ENCODE measurements around the gene CEP78.
A peak's percentile ranks its signal among the peaks of the same experiment; 100 is the strongest.

The CEP78 gene

DNA sequence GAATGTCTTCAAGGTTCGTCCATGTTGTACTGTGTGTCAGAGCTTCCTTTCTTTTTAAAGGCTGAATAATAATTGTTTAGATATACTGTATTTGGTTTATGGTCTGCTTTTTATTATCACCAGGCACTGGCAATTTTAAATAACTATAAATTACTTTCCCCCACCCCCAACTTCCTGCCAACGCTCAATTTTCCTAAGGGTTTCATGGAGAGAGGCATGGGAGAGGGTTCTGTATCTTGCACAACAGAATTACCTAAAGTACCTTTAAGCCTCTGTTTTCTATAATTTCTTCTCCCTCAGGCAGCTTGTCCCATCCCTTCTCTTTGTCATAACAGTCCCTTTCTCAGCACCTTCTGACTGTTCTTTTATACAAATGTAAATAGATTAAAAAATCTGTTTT, 71.5 kb downstream of the CEP78 start:
- DNase-seq (ENCODE audit: low spot score): no peak

GRCh38 chr9:78309066-78309465, 73.2 kb downstream of the CEP78 start:
- no peak for DNase-seq (ENCODE audit: low spot score)

GRCh38 chr9:78311075-78311474, 75.2 kb downstream of the CEP78 start:
- DNase-seq (ENCODE audit: low spot score): no peak

DNA sequence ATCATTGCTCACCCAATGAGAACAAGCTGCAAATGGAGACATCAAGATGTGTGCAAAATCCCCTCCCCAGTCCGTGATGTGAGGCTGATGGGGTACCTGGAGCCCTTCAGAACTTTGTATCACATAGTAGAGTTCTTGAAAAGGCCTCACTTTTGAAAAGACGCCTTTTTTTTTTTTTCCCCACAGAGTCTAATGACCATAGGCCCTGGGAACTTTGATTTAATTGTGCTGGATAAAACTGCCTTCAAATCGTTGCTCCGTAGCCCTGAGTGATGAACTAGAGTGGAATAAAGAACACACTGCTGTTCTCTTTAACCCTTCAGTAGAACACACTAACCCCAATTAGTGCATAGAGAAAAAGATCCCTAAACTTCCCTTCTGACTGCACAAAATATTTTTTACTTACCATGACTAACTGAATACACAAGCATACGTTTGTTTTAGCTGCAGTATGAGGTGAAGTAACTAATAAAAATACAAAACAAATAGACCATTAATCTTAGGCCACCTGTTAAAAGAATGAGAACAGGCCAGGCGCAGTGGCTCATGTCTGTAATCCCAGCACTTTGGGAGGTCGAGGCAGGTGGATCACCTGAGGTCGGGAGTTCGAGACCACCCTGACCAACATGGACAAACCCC, 76.1 kb downstream of the CEP78 start:
- DNase-seq (ENCODE audit: low spot score): no peak

GRCh38 chr9:78314550-78314949, 78.7 kb downstream of the CEP78 start:
- no peak for DNase-seq (ENCODE audit: low spot score)

DNA sequence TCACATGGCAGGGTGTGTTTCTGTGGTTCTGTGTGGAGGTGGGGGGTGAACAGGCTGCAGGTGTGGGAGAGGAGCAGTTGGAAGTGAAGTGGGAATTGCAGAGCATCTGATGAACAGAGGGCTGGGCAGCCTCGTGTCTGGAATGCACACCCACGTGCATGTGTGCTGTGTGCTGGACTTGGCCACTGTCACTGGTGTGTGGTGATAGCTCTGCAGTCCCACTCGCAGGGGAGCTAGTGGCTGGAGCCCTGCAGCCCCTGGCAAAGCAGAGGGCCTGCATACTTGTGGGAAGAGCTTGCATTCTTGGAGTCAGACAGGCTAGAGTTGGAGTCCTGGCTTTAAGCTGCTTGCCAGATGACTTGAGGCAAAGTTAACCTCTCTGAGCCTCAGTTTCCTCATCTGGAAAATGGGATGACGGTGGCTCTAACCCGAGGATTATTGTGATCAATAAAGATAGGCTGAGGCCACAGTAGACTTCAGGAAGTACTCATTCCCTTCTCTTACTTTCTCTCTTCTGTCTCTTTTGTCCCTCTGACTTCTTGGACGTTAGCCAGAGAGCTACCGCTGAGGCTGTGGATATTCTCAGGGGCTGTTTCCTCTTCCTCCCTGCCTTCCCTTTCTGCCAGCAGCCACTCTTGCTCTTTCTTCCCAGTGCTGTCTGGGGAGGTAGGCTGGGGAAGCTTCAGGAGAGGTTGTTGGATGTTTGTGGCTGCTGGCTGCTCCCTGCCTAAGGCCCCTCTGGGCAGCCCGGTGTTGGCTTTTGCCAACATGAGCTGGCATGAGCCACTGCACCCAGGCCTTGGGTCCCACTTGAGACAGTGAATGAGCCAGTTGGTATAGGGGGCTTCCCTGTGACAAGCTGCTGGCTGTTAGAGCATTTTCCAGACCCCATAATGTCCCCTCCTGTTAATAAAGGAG, 79.3 kb downstream of the CEP78 start:
- DNase-seq (ENCODE audit: low spot score): no peak

DNA sequence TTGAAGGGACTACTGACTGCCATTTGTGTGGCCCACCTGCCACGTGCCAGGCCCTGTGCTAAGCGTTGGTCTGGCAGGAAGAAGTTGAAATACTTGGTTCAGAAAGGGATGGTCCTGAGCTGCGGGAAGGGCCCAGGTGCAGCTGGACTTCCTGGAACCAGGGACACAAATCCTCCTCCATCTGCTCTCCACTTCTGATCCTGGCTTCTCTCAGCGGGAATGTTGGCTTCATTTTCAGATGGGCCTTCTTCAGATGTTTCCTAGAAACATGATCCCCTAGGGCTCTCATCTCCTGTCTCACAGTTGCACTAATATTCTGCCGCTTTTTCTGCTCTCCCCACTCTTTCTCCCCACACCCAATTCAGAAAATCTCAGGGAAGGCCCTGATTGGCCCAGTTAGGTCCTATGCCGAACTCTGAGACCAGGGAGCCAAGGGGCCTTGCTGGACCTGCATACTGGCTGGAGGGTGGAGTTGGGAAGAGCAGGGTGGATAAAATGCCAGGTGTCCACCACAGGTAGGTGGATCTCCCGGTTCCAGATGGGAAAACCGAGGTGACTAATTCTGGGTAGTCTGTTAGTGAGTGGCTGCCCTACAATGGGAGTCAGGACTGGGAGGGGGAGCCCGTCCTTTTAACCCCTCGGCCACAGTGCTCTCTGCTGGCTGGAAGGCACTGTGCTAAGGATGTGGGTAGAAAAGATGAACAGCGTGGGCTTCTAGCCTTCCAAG, 80.5 kb downstream of the CEP78 start:
- no peak for DNase-seq (ENCODE audit: low spot score)

- DNase-seq (ENCODE audit: low spot score): no peak
These were observed 83.5 kb downstream of the CEP78 start for GRCh38 chr9:78319197-78320029.

DNA sequence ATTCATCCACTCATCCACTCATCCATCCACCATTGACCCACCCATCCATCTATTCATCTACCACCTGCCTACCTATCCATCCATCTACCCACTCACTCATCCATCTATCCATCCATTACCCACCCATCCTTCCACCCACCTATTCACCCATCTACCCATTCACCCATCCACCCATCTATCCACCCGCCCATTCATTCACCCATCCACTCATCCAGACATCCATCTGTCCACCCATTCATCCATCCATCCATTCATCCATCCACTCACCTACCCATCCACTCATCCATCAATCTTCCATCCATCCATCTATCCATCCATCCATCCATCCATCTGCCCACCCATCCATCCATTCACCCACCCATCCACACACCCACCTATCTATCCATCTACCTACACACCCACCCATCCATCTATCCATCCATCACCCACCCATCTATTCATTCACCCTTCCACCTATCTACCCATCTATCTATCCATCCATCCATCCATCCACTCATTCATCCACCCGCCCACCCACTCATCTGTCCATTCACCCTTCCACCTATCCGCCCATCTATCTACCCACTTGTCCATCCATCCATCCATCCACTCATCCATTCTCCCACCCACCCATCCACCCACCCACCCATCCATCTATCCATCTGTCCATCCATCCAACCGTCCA, 84.3 kb downstream of the CEP78 start:
- DNase-seq (ENCODE audit: low spot score): no peak

GRCh38 chr9:78320875-78321496, 85.1 kb downstream of the CEP78 start:
- DNase-seq (ENCODE audit: low spot score): no peak

DNA sequence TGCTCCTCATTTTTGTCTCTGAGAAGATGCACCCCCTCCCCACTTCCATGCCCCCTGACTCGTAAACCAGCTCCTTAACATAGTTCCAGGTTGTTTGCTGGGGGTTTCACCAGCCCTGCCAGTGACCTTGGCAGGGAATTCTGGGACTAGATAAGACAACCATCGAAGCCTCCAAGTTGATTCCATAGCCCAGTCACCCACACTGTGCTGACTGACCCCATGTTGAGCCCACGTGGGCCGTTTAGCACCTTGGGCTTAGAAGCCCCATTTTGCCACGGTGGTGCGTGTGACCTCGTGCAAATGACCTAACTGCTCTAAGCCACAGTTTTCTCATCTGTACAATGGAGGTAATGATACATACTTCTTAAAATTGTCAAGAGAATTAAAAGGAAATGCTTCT, 85.6 kb downstream of the CEP78 start:
- no peak for DNase-seq (ENCODE audit: low spot score)

DNA sequence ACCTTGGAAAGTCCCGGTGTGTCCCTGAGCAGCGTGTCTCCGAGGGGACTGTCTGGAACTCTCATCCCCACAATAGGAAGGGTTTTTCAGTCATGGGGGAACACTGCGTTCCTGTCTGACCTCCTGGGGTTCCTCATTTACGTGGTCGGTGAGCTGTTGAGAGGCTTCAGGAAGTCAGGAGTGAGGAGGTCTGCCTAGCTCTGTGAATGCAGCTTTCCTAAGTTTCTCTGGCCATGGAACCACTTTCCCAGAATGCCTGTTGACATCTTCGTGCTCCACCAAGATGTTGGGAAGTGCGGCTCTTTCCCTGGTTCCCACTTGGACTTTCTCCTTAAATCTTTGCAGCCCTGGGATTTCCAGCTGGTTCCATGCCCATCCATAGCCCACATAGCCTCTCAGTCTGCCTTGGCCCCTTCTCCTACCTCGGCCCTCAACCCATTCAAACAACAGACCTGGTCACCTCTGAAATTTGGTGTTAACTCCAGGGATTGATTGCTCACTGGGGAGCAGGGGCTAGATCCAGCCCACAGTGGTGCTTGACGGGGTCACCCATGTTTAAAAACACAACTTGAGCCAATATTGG, 88.3 kb downstream of the CEP78 start:
- DNase-seq (ENCODE audit: low spot score): no peak

DNA sequence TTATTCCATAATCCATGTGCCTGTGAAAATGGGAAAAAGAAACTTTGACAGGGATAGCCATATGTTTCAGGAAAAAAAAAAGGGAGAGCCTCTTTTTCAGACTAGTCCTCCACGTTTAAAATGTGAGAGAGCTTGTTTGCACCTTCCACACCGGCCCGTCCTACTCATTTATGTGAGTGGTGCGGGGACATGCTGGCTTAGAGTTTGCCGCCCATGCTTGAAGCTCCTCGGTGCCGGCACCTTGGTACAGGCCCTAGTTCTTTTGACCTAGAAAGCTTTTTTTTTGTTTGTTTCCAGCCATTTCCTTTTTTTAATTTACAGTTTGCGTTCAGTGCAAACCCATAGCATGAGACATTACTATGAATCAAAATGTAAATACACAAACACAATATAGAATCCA, 88.8 kb downstream of the CEP78 start:
- DNase-seq (ENCODE audit: low spot score): no peak

- DNase-seq (ENCODE audit: low spot score): peak; percentile 21
These were observed 89.5 kb downstream of the CEP78 start for GRCh38 chr9:78325343-78325742.

- DNase-seq (ENCODE audit: low spot score): no peak
These were observed 90.0 kb downstream of the CEP78 start for GRCh38 chr9:78325846-78326360.

DNA sequence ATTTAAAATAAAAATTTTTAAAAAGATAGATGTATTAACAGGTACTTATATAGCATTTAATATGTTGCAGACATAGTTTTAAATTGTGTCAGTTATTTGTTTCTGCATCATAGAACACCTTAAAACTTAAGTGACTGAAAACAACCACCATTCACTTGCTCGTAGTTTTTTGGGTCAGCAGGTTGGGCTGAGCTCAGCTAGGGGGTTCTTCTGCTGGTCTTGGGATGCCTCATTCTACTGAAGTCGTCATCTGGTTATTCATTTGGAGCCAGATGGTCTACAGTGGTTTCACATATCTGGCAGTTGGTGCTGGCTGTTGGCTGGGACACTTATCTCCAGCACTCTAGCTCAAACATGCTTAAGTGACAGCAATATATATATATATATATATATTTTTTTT, 90.7 kb downstream of the CEP78 start:
- DNase-seq (ENCODE audit: low spot score): no peak
